OCI-LY3 (cell line): ENCODE results near the gene NR0B2.

ENCODE experiments used
- CTCF ChIP-seq: fragments of 200-600, 300-600 bp; sonication (generic); IDR thresholded peaks from 2 replicates; pipeline ENCODE4 v1.5.1; 2014; ENCODE audit warnings: antibody characterized with exemption, low read length, low read depth
- EZH2phosphoT487 ChIP-seq: fragments of 200-600 bp; shearing (Covaris generic); IDR thresholded peaks from 2 replicates; pipeline ENCODE4 v1.6.1; 2018; ENCODE audit warnings: antibody characterized with exemption, mixed run types, low read depth

DNA sequence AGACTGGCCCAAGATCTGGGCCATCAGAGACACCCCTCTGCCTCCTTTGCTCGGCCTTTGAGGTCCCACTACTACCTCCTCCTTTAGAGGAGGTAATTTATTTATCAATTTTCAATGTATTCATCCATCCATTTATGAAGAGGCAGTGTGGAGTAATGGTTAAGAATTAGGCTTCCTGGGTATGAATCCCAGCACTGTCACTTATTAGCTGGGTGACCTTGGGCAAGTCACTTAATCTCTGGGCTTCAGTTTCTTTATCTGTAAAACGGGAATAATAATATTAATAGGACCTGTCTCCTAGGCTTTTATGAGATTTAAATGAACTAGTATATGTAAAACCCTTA lies 1.7 kb downstream of the NR0B2 start:
- TF ChIP-seq CTCF (no peak), EZH2phosphoT487 (no peak)
